Brain pericyte (primary cell): ENCODE data around the gene ZBTB7A.
"Not testable (repeated sequence)": the region's sequence is repeated elsewhere in the genome, so short reads cannot be mapped to it uniquely, and the experiment has no call there.

Experiments used
- DNase-seq: peaks from one replicate; pipeline ENCODE4 v3.0.0-alpha.2; 2012; ENCODE audit warnings: low read depth, low spot score

ZBTB7A gene

DNA sequence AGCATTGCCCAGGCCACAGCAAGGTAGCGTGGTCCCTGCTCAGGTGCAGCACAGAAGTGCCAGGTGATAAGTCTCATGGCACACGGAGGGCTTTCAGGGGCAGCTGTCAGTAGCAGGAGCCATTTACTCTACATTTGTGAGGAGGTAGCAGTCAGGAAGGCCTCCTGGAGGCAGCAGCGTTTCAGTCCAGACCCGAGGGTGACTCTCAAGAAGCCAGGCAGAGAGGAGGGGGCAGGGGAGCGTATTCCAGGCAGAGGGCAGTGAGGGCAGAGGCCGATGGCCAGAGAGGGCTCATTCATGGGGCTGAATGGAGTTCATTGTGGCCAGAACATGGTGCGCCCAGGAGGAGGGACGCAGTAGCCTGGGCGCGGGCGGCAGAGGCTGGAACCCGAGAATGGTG lies 50.2 kb downstream of the ZBTB7A start:
- DNase-seq = no peak

DNA sequence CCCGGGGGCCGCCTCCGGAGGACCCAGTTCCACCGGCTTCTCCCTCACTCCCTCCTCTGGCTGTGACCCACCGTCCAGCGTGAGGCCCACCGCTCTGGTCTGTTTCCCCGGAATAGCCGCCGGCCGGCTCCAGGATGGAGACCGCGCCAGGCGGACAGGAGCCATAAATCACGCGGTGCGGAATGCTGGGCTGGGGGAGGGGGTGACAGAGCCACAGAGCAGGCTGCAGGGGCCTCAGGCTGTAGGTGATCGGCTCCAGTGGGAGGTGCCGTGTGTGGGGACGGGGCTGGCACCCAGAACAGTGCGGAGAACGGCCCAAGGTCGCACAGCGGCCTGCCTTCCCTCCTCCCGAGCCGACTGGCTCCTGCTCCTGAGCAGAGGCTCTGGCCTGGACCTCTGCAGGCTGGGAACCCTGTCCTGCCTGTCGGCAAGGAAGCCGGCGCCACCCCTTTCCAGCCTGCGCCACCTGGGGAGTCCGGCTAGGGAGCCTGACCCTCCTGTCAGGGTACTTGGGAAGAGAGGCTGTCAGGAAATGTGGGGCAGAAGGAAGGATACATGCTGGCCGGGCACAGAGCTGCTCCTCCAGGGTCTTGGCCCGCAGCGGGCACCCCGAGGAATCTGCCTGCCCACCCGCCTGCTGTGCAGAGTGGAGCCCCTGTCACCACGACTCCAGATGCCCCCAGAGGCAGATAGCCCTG lies 50.8 kb downstream of the ZBTB7A start:
- no peak for DNase-seq

DNA sequence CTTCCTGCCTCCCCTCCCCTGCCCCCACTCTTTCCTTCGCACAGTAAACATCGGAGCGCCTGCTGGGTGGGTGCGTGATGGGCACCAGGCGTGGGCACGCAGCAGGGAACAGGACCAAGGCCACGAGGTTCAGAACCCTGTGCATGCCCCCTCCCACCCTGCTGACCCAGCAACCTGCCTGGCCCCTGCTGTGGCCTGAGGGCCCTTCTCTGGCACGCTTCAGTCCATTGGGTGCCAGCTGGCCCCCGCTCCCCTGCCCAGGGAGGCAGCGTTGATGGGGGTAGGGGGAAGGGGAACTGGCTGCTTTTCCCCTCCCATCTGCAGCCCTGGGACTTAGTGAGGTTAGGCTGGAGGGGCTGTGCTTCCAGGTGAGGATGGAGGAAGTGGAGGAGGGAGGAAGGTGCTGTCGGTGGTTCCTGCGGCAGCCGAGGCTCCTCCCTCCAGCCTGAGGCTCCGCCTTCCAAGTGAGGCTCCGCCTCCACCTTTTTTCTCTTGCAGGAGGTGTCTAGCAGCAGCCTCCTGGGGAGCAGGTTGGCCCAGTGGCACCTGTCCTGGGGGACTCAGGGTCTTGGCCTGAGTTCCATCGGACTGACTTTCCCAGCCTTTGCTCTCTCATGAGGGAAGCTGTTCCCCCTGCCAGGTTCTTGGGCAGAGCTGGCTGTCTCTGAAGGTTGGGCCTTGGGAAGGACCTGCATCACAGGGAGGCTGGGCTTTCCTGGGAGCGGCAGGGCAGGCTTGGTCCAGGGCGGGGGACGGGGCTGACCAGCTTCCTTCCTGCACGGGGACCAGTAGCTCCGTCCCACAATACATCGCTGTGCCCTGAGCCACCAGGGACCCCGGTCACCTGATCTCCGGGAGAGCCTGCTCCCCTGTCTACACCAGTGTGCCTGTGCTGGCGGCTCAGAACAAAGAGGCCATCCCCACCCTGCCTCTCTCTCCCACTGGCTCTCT lies 51.9 kb downstream of the ZBTB7A start:
- DNase-seq = no peak

DNA sequence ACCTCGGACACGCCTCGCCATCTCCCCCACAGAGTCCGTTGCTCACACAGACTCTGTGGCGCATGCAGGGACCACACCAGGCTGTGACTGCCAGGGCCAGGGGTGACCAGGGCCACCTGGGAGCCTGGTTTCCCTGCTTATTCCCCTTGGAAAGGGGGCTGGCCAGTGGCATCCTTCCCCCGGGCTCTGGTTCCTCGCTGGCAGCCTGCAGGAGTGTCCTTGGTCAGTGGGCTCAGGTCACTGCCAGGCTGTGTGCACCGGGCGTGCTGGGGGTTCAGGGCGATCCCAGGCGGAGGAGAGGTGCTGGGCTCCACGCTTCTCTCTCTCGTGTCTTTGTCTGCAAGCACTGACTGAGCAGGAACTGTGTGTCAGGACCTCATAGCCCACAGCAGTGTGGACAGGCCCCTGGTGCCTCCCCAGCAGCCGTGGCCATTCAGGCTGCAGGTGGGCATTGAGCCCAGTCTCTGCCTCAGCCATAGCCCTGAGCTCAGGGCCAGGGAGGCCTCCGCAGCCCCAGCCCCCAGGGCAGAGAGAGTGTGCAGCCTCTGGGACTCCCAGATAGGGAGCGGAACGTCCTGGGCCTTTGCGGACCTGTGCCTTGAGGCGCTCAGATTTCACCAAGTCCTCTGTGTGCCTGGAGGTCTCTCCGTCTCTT lies 52.7 kb downstream of the ZBTB7A start:
- DNase-seq = no peak

DNA sequence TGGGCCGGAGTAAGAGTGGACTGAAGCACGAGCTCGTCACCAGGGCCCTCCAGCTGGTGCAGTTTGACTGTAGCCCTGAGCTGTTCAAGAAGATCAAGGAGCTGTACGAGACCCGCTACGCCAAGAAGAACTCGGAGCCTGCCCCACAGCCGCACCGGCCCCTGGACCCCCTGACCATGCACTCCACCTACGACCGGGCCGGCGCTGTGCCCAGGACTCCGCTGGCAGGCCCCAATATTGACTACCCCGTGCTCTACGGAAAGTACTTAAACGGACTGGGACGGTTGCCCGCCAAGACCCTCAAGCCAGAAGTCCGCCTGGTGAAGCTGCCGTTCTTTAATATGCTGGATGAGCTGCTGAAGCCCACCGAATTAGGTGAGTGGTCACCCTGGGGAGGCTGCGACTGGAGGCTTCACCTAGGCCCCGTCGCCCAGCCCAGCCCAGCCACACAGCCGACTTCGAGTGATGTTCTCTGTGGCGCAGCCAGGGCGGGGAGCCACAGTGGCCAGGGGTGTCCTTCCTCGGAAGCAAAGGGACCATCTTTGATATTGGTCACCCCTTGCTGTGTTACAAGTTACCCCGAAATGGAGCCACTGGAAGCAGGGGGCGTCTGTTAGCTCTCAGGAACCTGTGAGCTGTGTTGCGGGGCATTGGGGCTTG lies 53.6 kb downstream of the ZBTB7A start:
- no peak for DNase-seq

DNA sequence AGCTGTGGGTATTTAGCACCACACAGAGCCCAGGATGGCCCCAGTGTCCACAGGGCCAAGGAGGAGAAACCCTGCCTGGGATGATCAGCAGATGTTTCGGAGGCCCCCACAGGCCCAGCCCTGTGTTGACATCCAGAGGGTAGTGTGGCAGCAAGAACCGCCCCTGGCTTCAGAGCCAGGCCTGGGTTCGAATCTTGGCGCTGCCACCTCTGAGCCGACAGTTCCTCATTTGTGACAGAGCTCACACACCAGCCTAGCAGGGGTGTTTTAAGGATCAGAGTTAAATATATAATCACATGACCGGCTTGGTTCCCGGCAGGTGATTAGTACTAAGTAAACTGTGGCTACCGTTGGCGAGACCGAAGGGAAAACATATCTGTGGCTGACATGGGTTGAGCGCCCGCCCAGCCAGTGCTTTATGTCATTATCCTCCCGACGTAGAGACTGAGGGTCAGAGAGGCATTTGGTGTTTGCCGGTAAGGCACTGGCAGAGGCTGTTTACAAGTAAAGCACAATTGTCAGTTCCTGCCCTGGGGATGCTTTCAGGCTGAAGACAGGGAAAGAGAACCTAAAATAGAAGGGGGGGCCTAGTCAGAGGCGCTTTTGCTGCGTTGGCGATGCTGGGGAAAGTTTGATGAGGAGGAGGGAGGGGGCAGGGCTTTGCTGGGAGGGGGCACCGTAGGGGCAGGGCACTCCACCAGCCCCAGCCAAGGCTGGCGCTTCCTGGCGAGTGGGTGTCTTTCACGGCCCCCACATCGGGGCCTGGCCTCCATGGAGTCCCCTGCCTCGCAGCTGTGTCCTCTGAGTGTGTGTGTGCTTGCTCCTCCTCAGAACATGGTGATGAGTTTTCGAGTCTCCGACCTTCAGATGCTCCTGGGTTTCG lies 54.4 kb downstream of the ZBTB7A start:
- no peak for DNase-seq

DNA sequence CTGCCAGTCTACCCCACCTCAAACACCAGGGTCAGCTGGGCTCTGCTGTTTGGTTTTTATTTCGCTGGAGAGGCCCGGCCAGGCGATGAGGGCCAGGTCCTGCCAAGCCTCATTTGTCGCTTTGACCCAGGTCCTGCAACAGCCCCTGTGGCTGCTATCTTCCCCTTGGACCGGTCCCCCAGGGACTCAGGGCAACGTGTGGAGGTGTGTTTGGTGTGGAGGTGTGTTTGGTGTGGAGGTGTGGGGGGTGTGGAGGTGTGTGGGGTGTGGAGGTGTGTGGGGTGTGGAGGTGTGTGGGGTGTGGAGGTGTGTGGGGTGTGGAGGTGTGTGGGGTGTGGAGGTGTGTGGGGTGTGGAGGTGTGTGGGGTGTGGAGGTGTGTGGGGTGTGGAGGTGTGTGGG lies 55.3 kb downstream of the ZBTB7A start:
- not testable (repeated sequence) for DNase-seq

DNA sequence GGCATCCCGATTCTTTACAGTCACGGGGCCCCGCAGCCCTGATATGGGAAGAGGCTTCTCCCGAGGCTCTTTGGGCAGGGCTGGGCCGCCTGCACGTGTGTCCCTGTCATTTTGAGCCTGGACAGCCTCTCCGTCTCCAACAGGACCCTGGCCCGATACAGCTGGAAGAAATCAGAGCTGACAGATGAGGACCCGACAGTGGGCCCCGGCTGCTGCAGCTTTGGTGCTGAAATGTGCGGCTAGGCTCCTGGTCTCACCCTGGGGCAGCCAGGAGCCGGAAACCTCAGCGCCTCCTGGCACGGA lies 55.9 kb downstream of the ZBTB7A start:
- no peak for DNase-seq

DNA sequence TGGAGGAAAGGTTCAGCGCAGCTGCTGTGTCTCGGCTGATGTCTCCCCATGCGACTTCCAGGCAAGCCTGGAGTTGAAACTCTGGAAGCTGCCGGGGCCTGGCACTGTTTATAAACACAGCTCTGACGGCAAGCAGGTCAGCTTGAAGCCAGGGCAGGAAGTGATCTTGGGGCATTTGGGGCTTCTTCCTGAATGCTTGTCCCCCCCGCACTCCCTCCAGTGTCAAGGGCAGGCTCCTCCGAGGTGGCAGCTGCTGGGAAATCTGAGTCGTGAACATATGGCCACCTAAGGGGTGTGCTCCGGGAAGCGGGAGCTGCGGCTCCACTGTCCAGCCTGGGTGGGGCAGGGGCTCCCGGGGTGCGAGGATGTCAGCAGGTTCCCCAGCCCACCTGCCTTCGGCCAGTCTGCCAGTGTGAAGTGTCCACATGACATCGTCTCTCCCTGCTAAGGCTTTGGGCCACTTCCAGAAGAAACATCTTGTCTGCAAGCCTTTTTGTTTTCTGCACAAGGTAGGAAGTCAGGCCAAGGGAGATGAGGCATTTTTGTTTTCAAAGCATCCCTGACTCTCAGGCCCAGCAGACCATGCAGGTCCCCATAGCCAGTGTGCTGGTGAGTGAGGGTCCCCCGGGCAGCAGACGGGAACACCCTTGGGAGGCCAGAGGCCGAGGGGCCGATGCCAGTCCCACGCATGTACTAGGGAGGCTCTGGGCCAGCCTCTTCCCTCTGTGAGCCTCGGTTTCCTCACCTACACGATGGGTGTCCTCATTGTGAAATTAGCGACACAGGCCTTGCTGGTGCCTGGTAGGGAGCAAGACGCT lies 56.5 kb downstream of the ZBTB7A start:
- DNase-seq = no peak

DNA sequence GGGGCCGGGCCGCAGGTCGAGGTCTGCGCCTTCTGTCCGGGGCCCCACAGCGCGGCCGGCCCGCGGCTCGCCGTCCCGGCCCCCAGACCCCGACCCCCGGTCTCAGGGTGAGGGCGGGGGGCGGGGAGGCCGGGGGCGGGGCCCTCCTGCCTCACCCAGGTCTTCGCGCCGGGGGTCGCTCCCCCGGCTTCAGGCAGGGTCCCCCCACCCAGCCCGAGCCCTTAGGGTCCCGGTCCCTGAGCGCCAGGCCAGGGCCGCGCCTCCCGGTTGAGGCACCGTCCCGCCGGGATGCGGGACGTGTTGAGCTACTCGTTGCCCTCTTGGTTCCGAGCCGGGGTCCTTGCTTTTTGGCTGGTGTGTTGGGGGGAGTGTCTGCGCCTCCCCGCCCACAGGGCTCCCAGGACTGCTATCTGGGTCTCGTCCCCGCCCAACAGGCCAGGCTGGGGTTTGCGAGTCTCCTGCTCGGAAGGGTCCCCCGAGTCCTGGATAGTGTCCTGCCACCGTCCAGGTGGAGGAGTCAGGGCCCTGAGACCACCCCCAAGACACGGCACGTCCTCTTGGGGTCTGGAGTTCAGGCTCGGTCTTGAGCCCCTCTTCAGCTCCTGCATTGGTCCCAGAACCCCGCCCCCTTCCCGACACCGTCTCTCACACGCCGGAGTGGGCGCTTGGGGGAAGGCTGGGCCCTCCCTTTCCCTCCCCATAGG lies 58.7 kb downstream of the ZBTB7A start:
- DNase-seq = no peak

DNA sequence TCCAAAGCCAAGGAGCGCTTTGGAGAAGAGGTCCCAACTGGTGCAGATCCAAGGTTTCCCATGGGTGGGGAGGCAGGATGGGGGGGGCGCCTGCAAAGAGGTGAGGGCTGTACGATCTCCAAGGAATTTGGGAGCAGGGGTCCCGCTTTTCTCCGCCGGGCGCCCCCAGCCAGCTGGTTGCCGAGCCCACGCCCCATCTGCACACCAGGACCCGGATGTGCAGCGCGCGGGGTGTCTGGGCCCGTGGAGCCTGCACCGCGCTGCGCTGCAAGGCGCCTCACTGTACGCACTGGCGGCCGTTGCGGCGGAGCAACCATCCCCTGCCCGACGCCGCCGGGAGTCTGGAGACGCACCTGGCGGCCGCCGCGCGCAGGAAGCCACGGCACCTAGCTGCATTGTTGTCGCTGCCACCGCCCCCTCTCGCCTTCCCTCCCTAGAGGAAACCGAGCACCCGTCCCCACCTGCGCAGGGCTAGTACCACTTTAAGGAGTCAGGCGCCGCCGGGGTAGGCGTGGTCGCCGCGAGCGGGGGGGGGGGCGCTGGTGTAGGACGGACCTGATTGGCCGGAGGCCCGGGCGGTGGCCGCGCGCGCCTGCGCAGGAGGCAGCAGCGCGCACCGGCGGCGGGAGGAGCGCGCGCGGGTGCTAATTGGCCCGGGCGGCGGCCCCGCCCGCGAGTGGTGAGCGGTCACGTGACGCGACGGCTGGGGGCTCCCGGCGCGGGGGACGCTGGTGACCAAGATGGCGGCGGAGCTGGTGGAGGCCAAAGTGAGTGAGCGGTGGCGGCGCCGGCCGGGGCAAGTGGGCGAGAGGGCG lies 59.5 kb downstream of the ZBTB7A start, which contains the start of gene PIAS4:
Gene PIAS4, plus strand, starts transcription at position 716 of the 815 bp plus-strand sequence. Its CDS starts 25 bp downstream, at position 741.
- DNase-seq = peak; percentile 43

DNA sequence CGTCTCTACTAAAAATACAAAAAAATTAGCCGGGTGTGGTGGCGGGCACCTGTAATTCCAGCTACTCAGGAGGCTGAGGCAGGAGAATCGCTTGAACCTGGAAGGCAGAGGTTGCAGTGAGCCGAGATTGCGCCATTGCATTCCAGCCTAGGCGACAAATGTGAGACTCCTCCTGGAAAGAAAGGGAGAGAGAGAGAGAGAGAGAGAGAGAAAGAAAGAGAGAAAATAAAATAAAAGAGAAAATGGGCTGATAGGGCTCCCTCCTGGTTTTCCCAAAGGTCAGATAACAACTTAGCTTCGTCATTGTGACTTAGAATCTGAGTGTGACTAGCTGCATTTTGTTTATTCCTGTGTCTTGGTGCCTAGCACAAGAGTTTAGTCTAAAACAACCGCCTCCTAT lies 61.3 kb downstream of the ZBTB7A start:
- not testable (repeated sequence) for DNase-seq

DNA sequence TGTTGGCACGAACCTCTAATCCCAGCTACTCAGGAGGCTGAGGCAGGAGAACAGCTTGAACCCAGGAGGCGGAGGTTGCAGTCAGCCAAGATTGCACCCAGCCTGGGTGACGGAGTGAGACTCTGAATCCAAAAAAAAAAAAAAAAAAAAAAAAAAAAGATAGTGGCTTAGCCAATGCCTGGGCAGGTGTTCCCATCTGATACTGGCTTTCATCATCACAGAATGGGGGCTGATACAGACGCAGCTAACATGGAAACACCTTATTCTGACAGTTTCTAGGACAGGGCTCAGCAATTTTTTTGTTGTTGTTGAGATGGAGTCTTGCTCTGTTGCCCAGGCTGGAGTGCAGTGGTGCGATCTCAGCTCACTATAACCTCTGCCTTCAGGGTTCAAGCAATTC lies 65.9 kb downstream of the ZBTB7A start:
- DNase-seq = not testable (repeated sequence)

DNA sequence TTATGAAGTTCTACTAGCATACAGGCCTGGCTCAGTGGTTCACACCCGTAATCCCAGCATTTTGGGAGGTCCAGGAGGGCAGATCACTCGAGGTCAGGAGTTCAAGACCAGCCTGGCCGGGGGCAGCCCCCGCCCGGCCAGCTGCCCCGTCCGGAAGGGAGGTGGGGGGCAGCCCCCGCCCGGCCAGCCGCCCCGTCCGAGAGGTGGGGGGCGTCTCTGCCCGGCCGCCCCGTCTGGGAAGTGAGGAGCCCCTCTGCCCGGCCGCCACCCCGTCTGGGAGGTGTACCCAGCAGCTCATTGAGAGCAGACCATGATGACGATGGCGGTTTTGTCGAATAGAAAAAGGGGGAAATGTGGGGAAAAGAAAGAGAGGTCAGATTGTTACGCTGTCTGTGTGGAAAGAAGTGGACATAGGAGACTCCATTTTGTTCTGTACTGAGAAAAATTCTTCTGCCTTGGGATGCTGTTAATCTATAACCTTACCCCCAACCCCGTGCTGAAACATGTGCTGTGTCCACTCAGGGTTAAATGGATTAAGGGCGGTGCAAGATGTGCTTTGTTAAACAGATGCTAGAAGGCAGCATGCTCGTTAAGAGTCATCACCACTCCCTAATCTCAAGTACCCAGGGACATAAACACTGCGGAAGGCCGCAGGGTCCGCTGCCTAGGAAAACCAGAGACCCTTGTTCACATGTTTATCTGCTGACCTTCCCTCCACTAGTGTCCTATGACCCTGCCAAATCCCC lies 67.9 kb downstream of the ZBTB7A start:
- DNase-seq = not testable (repeated sequence)

DNA sequence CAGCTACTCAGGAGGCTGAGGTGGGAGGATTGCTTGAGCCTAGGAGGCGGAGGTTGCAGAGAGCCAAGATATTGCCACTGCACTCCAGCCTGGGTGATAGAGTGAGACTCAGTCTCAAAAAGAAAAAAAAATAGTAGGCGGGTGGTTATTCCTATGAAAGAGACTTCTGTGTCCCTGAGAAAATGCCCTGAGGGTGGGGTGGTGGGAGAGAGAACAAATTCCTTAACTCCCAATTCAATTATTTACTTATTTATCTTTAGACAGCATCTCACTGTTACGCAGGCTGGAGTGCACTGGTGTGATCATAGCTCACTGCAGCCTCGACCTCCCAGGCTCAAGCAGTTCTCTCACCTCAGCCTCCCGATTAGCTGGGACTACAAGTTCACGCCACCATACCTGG lies 71.1 kb downstream of the ZBTB7A start:
- DNase-seq = no peak
